LNCaP clone FGC (cell line): Measurements from ENCODE around the gene CEP135.

ENCODE experiments used
- DNase-seq: peaks from one replicate; pipeline ENCODE4 v3.0.0-alpha.2; 2011; ENCODE audit warnings: low read depth
- H3K4me3 ChIP-seq: 2 replicates; pipeline ENCODE4 v1.5.1; 2011; ENCODE audit warnings: mild to moderate bottlenecking, low read depth, low read length, control low read depth
- TF ChIP-seq, protein P1 (sequence below): IDR thresholded peaks from 2 replicates; pipeline ENCODE4 v1.5.1; 2012; ENCODE audit warnings: mild to moderate bottlenecking; ENCODE audit not compliant: control insufficient read depth, insufficient read depth; ENCODE audit errors: extremely low read depth

CEP135 gene

DNA sequence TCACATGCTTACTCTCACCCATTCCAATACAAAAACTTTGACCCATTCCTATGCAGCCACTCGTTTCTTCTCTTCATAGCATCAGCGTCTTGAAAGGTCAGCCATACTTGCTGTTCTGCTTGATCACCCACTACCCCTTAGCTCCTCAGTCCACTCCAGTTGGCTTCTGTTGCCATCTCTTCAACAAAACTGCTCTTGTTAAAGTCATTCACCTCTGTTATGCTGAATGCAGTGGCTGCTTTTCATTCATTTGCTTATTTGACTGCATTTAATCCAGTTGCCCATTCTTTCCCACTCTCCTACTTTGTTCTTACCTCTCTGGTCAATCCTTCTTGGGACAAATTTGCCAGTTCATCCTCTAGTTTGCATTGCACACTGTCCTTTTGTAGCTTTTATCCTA is 24.9 kb downstream of the CEP135 start:
- TF ChIP-seq, protein P1, sequence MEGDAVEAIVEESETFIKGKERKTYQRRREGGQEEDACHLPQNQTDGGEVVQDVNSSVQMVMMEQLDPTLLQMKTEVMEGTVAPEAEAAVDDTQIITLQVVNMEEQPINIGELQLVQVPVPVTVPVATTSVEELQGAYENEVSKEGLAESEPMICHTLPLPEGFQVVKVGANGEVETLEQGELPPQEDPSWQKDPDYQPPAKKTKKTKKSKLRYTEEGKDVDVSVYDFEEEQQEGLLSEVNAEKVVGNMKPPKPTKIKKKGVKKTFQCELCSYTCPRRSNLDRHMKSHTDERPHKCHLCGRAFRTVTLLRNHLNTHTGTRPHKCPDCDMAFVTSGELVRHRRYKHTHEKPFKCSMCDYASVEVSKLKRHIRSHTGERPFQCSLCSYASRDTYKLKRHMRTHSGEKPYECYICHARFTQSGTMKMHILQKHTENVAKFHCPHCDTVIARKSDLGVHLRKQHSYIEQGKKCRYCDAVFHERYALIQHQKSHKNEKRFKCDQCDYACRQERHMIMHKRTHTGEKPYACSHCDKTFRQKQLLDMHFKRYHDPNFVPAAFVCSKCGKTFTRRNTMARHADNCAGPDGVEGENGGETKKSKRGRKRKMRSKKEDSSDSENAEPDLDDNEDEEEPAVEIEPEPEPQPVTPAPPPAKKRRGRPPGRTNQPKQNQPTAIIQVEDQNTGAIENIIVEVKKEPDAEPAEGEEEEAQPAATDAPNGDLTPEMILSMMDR: no peak
- no peak overlapping the region for H3K4me3 ChIP-seq
- no peak for DNase-seq

DNA sequence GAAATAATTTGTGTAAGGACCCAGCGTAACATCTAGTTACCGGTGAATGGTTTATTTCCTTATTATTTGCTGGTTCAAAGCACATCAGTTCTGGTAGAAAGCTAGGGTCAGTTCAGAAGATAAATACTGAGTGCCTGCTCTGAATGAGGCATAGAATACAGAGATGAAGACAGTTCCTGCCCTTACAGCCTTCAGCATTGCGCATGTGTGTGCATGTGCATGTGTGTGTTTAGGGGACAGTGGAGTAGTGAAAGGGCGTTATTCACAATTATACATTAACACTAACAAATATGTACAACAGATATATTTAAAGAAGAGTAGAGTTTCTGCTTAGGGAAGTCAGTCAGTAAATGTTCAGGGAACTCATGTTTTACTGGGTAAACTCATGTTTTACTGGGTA is 29.1 kb downstream of the CEP135 start:
- H3K4me3 ChIP-seq: no peak overlapping the region
- no peak for DNase-seq
- TF ChIP-seq, protein P1: no peak

DNA sequence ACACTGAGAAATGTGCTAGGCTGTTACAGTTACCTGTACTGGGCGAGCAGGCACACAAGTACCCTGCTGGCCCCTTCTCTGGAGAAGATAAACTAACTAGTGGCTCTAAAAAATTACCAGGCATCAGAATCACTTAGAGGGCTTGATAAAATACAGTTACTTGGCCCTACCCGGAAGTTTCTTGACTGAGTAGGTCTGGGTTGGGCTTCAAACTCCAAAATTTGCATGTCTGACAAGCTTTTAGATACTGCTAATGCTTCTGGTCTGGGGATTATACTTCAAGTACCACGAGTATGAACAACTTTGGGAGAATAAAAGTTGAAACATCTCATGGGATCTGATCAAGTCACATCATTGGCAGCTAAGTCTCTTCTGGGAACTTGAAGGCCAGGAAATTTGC is 30.8 kb downstream of the CEP135 start:
- TF ChIP-seq, protein P1: no peak
- H3K4me3 ChIP-seq: no peak overlapping the region
- DNase-seq: no peak

DNA sequence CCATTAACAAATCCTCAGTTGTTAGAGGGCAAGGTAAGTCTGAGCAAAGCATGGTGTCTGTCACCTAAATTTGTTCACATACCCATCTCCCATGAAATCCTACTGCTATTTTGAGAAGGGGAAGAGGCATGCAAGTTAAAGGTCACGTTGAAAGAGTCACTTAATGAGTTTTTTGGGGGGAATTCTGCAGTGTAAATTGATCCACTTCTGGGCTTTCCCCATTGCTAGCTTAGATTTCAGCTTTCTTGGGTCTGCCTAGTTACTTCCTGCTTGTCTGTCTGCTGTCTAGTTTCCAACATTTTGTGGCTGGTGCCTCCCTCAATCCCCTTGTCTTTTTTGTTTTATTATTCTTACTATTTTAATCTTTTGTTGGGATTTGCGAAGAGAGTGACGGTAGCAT is 32.0 kb downstream of the CEP135 start:
- DNase-seq: no peak
- TF ChIP-seq, protein P1: no peak
- H3K4me3 ChIP-seq: no peak overlapping the region

DNA sequence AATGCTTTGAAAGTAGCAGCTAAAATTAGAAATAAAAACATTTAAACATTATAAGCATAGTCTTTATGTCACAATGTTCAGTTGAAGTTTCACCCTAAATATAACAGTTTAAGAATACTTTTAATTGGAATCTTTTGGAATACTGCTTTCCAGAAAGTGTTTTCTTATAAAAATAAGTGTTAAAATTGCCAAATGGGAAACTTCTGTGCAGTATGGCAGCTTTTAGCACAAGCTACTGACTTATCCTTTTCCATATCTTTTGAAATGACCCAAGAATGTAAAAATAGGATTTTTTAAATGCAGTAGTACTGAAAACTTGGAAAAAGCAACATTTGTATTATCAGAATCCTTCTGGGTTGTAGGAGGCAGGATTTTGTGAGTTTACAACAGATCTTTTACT is 34.2 kb downstream of the CEP135 start:
- H3K4me3 ChIP-seq: no peak overlapping the region
- TF ChIP-seq, protein P1: no peak
- DNase-seq: no peak

DNA sequence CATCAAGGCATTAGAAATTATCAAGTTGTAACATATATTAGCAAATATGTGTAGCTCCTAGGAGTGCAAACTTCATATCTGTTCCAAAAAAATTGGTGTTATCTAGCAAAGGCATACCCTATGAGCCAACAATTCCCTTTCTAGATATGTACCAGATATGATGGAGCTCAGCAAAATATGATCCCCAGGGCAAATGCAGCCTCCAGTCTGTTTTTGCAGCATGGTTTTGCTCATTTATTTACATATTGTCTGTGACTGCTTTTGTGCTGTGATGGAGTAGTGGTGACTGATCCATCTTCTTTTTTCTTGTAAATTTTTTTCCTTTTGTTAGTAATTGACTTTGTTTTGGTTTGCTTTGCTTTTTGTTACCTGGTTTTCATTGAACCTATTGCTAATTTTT is 41.0 kb downstream of the CEP135 start:
- TF ChIP-seq, protein P1: no peak
- no peak overlapping the region for H3K4me3 ChIP-seq
- no peak for DNase-seq

DNA sequence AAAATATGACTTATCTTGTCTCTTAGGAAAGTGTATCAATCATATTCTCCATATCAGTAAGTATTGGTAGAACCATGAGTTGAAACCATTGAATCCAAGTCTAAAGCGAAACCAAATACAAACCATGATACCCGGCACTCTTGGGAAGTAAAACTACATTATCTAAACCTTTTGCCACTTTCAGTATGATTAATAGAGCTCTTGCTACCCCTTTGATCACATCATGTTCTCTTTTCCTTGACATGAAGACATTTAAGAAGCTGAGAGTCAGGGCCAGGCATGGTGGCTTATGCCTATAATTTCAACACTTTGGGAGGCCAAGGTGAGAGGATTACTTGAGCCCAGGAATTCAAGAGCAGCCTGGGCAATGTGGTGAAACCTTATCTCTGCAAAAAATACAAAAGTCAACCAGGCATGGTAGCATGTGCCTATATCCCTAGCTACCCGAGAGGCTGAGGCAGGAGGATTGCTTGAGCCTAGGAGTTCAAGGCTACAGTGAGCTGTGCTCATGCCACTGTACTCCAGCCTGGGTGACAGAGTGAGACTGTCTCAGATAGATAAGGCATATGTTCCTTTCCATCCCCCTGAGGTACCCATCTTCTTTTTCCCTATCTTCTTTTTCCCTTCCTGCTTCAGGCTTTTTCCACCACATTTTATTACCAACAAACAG is 45.4 kb downstream of the CEP135 start:
- DNase-seq: no peak
- TF ChIP-seq, protein P1: no peak
- H3K4me3 ChIP-seq: no peak overlapping the region
